HG02970 (cell line): ENCODE data around the gene PBX3.

Experiments used
- ATAC-seq: cut with Tn5 transposase; IDR thresholded peaks from one replicate; pipeline ENCODE4 v1.9.1; 2021; ENCODE audit warnings: mild to moderate bottlenecking, moderate library complexity, moderate number of reproducible peaks; ENCODE audit not compliant: unreplicated experiment, low FRiP score

Gene PBX3

GRCh38 chr9:125854553-125855275 is 107.5 kb downstream of the PBX3 start:
- no peak for ATAC-seq

GRCh38 chr9:125856331-125856730 is 109.2 kb downstream of the PBX3 start:
- ATAC-seq: no peak

- no peak for ATAC-seq
Observed at GRCh38 chr9:125861405-125862058, 114.4 kb downstream of the PBX3 start.

- no peak for ATAC-seq
Observed at GRCh38 chr9:125863923-125864322, 116.8 kb downstream of the PBX3 start.

- no peak for ATAC-seq
Observed at GRCh38 chr9:125867751-125868415, 120.7 kb downstream of the PBX3 start.

- ATAC-seq: no peak
Observed at GRCh38 chr9:125878164-125878631, 131.0 kb downstream of the PBX3 start.

GRCh38 chr9:125881042-125881441 is 133.9 kb downstream of the PBX3 start:
- ATAC-seq: no peak

- no peak for ATAC-seq
Observed at GRCh38 chr9:125883565-125884217, 136.5 kb downstream of the PBX3 start.

GRCh38 chr9:125884218-125884595 is 137.0 kb downstream of the PBX3 start:
- no peak for ATAC-seq

- no peak for ATAC-seq
Observed at GRCh38 chr9:125885405-125886034, 138.3 kb downstream of the PBX3 start.

GRCh38 chr9:125886365-125886764 is 139.2 kb downstream of the PBX3 start:
- no peak for ATAC-seq

GRCh38 chr9:125887172-125887571 is 140.0 kb downstream of the PBX3 start:
- ATAC-seq: no peak

- ATAC-seq: no peak
Observed at GRCh38 chr9:125888211-125888610, 141.0 kb downstream of the PBX3 start.

- ATAC-seq: no peak
Observed at GRCh38 chr9:125889112-125889475, 141.9 kb downstream of the PBX3 start.

GRCh38 chr9:125889476-125890419 is 142.6 kb downstream of the PBX3 start:
- ATAC-seq: no peak

GRCh38 chr9:125890826-125891225 is 143.7 kb downstream of the PBX3 start:
- ATAC-seq: no peak

GRCh38 chr9:125893277-125893676 is 146.1 kb downstream of the PBX3 start:
- no peak for ATAC-seq

GRCh38 chr9:125894566-125894965 is 147.4 kb downstream of the PBX3 start:
- ATAC-seq: no peak

- no peak for ATAC-seq
Observed at GRCh38 chr9:125896404-125896803, 149.2 kb downstream of the PBX3 start.

- ATAC-seq: no peak
Observed at GRCh38 chr9:125896964-125897363, 149.8 kb downstream of the PBX3 start.
